ENCODE data around the gene SRP72.

GRCh38 chr4:56540826-56541225, 73.4 kb downstream of the SRP72 start:
- TF ChIP-seq HNF4G (IDR thresholded peaks at IDR 0.05) (no peak), JUND (IDR thresholded peaks at IDR 0.05) (no peak), TAF1 (conservative IDR thresholded peaks at IDR 0.05) (no peak), RAD21 (IDR thresholded peaks at IDR 0.05) (no peak), YY1 (IDR thresholded peaks at IDR 0.05) (no peak), CTCF (IDR thresholded peaks at IDR 0.05; ENCODE audit: low read depth, low read length, missing input control) (no peak), MAX (IDR thresholded peaks at IDR 0.05) (no peak), FOXA1 (IDR thresholded peaks at IDR 0.05) (no peak), SP1 (IDR thresholded peaks at IDR 0.05) (no peak)
- TF ChIP-seq, protein P1, sequence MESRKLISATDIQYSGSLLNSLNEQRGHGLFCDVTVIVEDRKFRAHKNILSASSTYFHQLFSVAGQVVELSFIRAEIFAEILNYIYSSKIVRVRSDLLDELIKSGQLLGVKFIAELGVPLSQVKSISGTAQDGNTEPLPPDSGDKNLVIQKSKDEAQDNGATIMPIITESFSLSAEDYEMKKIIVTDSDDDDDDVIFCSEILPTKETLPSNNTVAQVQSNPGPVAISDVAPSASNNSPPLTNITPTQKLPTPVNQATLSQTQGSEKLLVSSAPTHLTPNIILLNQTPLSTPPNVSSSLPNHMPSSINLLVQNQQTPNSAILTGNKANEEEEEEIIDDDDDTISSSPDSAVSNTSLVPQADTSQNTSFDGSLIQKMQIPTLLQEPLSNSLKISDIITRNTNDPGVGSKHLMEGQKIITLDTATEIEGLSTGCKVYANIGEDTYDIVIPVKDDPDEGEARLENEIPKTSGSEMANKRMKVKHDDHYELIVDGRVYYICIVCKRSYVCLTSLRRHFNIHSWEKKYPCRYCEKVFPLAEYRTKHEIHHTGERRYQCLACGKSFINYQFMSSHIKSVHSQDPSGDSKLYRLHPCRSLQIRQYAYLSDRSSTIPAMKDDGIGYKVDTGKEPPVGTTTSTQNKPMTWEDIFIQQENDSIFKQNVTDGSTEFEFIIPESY (IDR thresholded peaks at IDR 0.05): no peak
